GM19452 (cell line): ENCODE data around the gene OSBPL8.

Experiments
- ATAC-seq: cut with Tn5 transposase; IDR thresholded peaks from one replicate; pipeline ENCODE4 v1.9.1; 2021; ENCODE audit not compliant: unreplicated experiment

OSBPL8 gene

GRCh38 chr12:76316468-76316867 lies 243.1 kb downstream of the OSBPL8 start:
- ATAC-seq: no peak

- ATAC-seq: no peak
These were observed 246.3 kb downstream of the OSBPL8 start for GRCh38 chr12:76313299-76313698.

GRCh38 chr12:76312315-76312714 lies 247.3 kb downstream of the OSBPL8 start:
- no peak for ATAC-seq

- no peak for ATAC-seq
These were observed 247.8 kb downstream of the OSBPL8 start for GRCh38 chr12:76311796-76312195.

GRCh38 chr12:76310110-76310509 lies 249.5 kb downstream of the OSBPL8 start:
- no peak for ATAC-seq

- ATAC-seq: no peak
These were observed 250.7 kb downstream of the OSBPL8 start for GRCh38 chr12:76308866-76309265.

GRCh38 chr12:76307083-76307482 lies 252.5 kb downstream of the OSBPL8 start:
- ATAC-seq: no peak

GRCh38 chr12:76303989-76304460 lies 255.5 kb downstream of the OSBPL8 start:
- no peak for ATAC-seq

GRCh38 chr12:76303365-76303764 lies 256.2 kb downstream of the OSBPL8 start:
- no peak for ATAC-seq
